NCI-H526 treated with DMSO at 0.1 percent for 48 hours (cell line): ENCODE results near the gene BAD.

ENCODE experiments used
- DNase-seq: peaks from one replicate; lab custom pipeline; 2025; lab: John Stamatoyannopoulos, UW

Gene BAD

DNA sequence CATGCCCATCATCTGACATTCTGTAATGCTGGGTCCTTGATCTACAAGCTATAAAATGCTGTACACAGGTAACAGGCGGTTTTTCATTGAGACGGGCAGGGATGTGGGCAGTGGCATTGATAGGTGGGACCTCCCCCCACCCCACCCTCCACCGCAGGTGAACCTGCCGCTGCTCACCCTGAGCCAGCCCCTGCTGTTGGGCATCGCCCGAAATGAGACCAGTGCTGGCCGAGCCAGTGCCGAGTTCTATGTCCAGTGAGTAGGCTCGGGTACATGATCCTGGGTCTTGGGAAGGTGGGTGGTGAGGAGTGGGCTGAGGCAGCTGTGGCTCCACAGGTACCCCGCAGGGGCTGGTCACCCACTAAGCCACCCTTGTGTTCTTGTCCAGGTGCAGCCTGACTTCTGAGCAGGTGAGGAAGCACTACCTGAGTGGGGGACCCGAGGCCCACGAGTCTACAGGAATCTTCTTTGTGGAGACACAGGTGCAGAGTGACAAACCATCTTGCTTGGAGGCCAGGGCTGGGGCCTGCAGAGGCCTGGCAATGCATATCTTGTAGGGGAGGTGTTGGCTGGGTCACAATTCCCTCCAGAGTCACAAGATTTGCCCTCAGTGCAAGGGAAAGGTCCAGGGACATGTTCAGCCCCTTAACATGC lies 55.2 kb downstream of the BAD start:
- no peak for DNase-seq

DNA sequence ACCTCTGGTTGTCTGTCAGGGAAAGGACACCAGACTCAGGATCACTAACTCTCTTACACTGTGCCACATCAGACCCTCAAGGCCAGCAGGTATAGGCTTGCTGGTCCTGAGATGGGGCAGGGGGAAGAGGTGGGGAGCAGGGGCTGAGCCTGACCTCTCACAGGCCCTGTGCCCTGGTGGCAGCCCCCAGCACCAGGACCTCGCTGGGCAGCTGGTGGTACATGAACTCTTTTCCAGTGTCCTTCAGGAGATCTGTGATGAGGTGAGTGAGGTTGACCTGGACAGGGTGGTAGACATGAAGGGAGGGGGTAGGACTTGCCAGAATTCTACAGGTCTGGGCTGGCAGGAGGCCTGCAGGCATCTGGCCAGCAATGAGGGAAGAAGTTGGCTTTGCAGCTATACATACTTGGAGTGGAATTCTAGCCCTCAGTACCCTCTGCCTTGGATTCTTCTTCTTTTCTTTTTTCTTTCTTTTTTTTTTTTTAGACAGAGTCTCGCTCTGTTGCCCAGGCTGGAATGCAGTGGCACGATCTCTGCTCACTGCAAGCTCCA lies 57.0 kb downstream of the BAD start:
- no peak for DNase-seq

DNA sequence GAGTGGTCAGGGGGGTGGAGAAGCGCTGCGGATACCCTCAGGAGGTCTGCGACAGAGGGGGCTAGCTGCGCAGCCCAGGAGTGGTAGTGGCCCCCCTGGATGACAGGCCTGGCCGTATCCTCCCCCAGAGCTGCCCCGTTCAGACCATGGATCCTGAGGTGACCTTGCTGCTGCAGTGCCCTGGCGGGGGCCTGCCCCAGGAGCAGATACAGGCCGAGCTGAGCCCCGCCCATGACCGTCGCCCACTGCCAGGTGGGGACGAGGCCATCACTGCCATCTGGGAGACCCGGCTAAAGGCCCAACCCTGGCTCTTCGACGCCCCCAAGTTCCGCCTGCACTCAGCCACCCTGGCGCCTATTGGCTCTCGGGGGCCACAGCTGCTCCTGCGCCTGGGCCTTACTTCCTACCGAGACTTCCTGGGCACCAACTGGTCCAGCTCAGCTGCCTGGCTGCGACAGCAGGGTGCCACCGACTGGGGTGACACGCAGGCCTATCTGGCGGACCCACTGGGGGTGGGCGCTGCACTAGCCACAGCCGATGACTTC lies 57.9 kb downstream of the BAD start:
- DNase-seq, result peak; percentile 40

DNA sequence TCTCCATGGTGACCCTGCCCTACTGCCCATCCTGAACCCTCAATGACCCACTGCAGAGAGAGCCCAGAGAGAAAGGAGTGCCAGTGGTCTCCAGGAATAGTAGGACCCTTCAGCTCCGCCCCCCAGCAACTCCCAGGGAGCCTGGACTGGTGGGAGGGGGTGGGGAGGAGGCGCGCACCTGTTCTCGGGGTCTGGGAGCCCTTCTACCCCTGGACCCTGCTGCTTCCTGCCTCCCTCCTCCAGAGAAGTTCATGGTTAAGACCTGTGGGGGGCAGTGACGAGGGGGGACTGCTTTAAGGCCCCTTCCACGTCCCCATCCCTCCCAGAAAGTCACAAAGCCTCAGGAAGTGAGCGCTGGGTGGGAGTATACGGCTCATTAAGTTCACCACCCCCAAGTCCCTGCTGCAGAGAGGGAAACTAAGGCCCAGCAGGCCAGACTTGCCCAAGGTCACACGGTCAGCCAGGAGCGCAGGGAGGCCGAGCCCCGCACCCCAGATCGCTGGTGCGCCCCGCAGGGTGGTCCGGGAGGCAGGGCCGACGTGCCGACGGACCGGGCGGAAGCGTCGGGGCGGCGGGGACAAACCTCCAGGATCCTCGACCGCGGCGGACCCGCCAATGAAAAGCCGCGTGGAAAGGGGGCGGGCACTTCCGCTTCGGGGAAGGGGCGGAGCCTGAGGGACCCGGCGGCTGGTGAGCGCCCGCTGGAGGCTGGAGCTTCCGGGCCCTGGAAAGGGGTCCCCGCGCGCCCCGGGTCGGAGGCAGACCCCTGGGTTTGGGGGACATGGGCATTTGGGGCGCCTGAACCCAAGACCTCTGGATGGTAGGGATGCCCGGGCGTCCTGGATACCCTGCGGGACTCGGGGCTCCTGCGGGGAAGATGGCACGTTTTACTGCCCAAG lies 58.6 kb downstream of the BAD start, which contains the start of the genes NUDT22 and TRPT1:
Gene NUDT22 (plus strand): TSS at position 667 of the 899 bp plus-strand sequence. CDS start 379 bp downstream, outside the sequence.
Gene TRPT1 (minus strand): TSS at position 579 of the 899 bp plus-strand sequence. CDS start 326 bp downstream, at position 253.
- DNase-seq, result peak; percentile 74

DNA sequence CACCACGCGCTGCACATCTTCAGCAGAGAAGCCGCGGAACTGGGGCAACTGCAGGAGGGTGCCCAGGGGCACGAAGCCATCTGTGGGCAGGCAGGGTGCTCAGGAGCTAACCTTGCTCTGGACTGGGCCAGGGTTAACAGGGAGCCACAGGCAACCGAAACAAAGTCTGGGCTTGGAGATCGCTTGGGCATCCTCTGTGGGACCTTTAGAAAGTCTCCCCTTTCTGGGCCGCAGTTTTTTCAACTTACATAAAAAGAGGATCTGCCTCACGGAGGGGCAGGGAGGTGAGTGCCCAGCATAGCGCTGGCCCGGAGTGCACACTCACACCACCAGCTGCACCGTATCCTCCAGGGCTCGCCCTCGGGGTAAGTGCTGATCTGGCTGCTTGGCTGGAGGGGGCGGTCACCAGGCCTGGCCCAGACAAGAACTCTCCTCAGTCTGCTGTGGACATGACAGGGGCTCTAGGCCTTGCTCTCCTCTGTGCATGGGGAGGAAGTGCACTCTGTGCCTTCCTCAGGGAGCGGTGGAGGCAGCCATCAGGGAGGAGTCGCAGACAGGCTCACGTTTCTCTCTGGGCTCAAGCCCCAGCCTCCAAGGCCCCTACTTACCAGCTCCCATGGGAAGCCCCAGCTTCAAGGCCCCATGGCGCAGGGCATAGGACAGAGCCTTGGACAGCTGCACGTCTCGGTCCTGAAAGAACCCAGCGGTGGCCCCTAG lies 59.4 kb downstream of the BAD start:
- DNase-seq, result no peak

DNA sequence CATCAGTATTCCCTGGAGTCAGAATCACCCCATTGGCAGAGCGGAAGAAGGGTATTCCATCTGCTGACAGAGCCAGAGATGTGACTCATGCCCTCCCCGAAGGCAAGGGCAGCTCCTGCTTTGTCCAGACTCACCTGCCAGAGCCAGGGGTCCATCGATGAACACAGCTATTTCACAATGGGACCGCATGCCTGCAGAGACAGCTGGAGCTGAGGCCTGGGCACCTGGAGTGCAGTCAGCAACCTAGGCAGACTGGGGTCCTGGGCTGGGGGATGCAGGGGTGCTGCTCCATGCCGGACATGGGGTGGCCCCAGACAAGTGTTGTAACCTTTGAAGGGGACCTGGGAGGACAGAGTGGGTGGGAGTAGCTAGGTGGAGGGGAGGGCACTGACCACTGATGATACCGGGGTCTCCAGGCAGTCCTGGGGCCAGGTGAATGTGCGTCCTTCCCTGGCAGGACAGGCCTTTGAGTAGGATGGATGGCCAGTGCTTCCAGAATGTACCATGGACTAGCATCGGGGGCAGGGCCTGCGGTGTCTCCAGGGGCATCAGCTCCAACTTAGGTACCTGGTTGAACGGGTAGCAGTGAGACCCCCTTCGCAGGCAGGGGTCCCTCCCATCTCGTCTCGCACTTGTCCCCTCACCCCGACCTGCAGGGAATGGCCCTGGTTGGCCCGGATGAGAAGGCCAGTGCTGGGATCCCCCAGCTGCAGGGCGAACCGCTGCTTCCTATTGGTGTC lies 60.1 kb downstream of the BAD start:
- DNase-seq, result no peak

DNA sequence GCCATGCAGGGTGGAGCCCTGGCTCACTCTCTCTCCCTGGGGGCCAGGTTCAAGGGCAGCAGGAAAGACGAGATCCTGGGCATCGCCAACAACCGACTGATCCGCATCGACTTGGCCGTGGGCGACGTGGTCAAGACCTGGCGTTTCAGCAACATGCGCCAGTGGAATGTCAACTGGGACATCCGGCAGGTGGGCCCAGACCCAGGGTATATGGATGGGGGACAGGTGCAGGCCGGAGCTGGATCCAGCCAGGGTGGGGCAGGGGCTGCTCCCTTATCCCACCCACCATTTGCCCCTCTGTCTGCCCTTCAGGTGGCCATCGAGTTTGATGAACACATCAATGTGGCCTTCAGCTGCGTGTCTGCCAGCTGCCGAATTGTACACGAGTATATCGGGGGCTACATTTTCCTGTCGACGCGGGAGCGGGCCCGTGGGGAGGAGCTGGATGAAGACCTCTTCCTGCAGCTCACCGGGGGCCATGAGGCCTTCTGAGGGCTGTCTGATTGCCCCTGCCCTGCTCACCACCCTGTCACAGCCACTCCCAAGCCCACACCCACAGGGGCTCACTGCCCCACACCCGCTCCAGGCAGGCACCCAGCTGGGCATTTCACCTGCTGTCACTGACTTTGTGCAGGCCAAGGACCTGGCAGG lies 61.3 kb downstream of the BAD start:
- DNase-seq, result no peak

DNA sequence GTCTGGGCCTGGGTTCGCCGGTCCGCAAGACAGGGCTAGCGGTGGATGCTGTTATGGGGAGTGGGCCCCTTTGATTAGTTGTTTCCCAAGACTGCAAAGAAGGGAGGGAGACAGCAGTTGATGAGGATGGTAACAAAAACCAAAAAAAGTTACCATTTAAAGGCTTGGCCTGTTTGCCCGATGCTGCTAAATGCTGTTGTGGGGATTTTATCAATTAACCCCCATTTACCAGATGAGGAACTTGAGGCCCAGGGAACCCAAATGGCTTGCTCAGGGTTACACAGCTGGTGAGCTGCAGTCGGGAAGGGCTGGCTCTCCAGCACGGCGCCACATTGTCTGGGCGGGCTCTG lies 61.8 kb downstream of the BAD start:
- no peak for DNase-seq

DNA sequence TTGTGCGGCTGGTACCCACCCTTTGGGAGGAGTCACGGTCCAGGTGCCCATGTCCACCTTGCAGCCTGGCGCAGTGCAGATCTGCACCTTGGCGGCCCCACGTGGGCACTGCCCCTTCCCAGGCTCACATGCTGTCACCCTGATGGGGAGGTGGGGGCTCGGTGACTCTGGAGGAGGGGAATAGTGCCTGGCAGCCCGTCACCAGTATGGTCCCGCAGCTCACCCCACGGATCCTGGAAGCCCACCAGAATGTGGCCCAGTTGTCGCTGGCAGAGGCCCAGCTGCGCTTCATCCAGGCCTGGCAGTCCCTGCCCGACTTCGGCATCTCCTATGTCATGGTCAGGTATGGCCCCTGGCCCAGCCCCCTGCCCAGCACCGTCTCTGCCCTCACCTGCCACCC lies 63.7 kb downstream of the BAD start:
- no peak for DNase-seq

DNA sequence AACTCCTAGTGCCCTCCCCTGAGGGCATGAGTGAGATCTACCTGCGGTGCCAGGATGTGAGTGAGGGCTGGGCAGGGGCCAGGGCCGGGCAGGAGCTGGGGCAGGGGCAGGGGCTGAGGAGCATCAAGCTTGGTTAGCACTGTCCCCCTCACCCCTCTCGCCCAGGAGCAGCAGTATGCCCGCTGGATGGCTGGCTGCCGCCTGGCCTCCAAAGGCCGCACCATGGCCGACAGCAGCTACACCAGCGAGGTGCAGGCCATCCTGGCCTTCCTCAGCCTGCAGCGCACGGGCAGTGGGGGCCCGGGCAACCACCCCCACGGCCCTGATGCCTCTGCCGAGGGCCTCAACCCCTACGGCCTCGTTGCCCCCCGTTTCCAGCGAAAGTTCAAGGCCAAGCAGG lies 64.2 kb downstream of the BAD start:
- DNase-seq, result no peak
